Pancreas (tissue), 10 donors: ENCODE data around the gene LSMEM2. TPM values are rescaled to one million over a fixed set of nuclear protein-coding genes. Genes with fewer than 3 reads are reported as not detected.

ENCODE experiments used
- ATAC-seq, 4 donors: fragments of 200-7000 bp; cut with Tn5 transposase; one replicate each; pipeline versions ENCODE4 v1.8.0 to v1.9.1; 2020; ENCODE audit warnings: mild to moderate bottlenecking in 4 of 4, moderate library complexity in 4 of 4
- DNase-seq, 6 donors: peaks; one replicate each; pipeline ENCODE4 v3.0.0-alpha.2; 2020
- FAIRE-seq: peaks from 2 replicates; lab custom pipeline; 2012; peaks lifted over from hg19 to GRCh38; lab: Jason Lieb, UNC
- H3K27ac ChIP-seq, 4 donors: fragments of 200-600 bp; sonication (generic); 1 replicate in 3 of 4; 2 replicates in 1 of 4; pipeline versions ENCODE4 v1.5.0 to v1.8.0; 2020
- H3K27me3 ChIP-seq, 4 donors: fragments of 200-600 bp; one replicate each; pipeline ENCODE4 v1.8.0; 2021
- H3K36me3 ChIP-seq, 3 donors: fragments of 200-600 bp; sonication (generic) in 1 of 3; one replicate each; pipeline versions ENCODE4 v1.5.0 to v1.8.0; 2020 to 2021
- H3K4me1 ChIP-seq, 3 donors: fragments of 200-600 bp; one replicate each; pipeline ENCODE4 v1.8.0; 2021
- H3K4me3 ChIP-seq, 4 donors: fragments of 200-600 bp; sonication (generic) in 2 of 4; one replicate each; pipeline versions ENCODE4 v1.5.0 to v1.8.0; 2020 to 2021
- H3K9me3 ChIP-seq, 4 donors: fragments of 200-600 bp; one replicate each; pipeline ENCODE4 v1.8.0; 2021
- CTCF ChIP-seq, 4 donors: fragments of 200-600 bp; sonication (generic) in 3 of 4; IDR thresholded peaks; one replicate each; pipeline versions ENCODE4 v1.5.0 to v1.8.0; 2021; ENCODE audit warnings: antibody characterized with exemption in 4 of 4
- WGBS, 2 donors: extraction: QIAGEN DNeasy Blood & Tissue Kit; methylation state at CpG; one replicate each; pipeline ENCODE4 v1.1.7; 2013; 5-methylcytosine and 5-hydroxymethylcytosine counted together
- intact Hi-C, 3 donors: fragments of 100-400 bp; cut with DNase I; formaldehyde crosslinking; loops; one replicate each; pipeline versions ENCODE4 v1.11.1 to v1.14.2; 2022
- polyA plus RNA-seq, 2 donors: library from polyadenylated mRNA; stranded (reverse); fragments of 200-250 nt; gene quantifications; one replicate each; pipeline ENCODE4 v1.2.3, GENCODE V29; 2013
- total RNA-seq, 6 donors: library from RNA; stranded (reverse); fragmentation: NEBNext Ultra II Directional in 4 of 6; extraction: Animal tissue kit (Norgen Biotek cat#: 25700) in 4 of 6; gene quantifications; one replicate each; pipeline versions ENCODE4 v1.2.1 to v1.2.4, GENCODE V29; 2021 to 2023
- donor health status: healthy with polysubstance abuse.
- donor health status: DM: no; HTN: no; CAD: no; lungs with moderate emphysema.
- donor health status: DM: no; HTN: no; CAD: no.
- donor health status: control.
- donor health status: control.
- donor health status: Bipolar disorder and iron deficiency.
- donor health status: DM: yes; HTN: yes; CAD: no.
- donor health status: DM: no; HTN: no; CAD: no.
- donor health status: DM: no; HTN: no; CAD: no.
- donor health status: DM: yes; HTN: yes; CAD: no.

LSMEM2 gene
- total and polyA plus RNA-seq, 8 donors, result 0.12 to 2.1 (median 0.15) TPM; not detected in 5

- peak in 4 of 6 donors; percentile 71 to 85 (median 79) for DNase-seq
- Histone ChIP-seq H3K9me3 (no peaks in the 10 kb centered on the region), H3K27me3 (no peaks in the 10 kb centered on the region), H3K36me3 (peaks cover 0 to 8% (median 3%) of the 10 kb centered on the region in 3 donors), H3K4me1 (peaks cover 13 to 30% (median 27%) of the 10 kb centered on the region in 3 donors), H3K4me3 (no peak overlapping the region), H3K27ac (peak overlapping the region; percentile 5 to 31 (median 13))
- intact Hi-C loops, result loop anchor here in 1 of 3 donors (10.0 kb wide), 1 partner anchor 70 kb away; no protein-coding TSS in a partner anchor
- 40 to 46% methylated on average over 4 of the region's 4 CpGs for WGBS, 2 donors
- FAIRE-seq, result no peak
- peak; percentile 51 to 73 (median 66) for TF ChIP-seq CTCF (IDR thresholded peaks at IDR 0.05)
- ATAC-seq, result no peak
These were observed 45.6 kb downstream of the LSMEM2 start for GRCh38 chr3:50324351-50325112.

GRCh38 chr3:50325113-50325480 lies 46.2 kb downstream of the LSMEM2 start:
- Histone ChIP-seq H3K27me3 (no peaks in the 10 kb centered on the region), H3K9me3 (no peaks in the 10 kb centered on the region), H3K4me3 (no peak overlapping the region), H3K4me1 (peaks cover 12 to 28% (median 21%) of the 10 kb centered on the region in 3 donors), H3K27ac (no peak overlapping the region), H3K36me3 (peaks cover 0 to 11% (median 9%) of the 10 kb centered on the region in 3 donors)
- TF ChIP-seq CTCF (IDR thresholded peaks at IDR 0.05), result no peak
- FAIRE-seq, result no peak
- no peak for DNase-seq
- intact Hi-C loops, result loop anchor here in 1 of 3 donors (10.0 kb wide), 1 partner anchor 70 kb away; no protein-coding TSS in a partner anchor
- no peak for ATAC-seq
- WGBS, 2 donors, result 80 to 82% methylated on average over 2 of the region's 2 CpGs

GRCh38 chr3:50325497-50326181 lies 46.8 kb downstream of the LSMEM2 start:
- FAIRE-seq (no peak), ATAC-seq (no peak), DNase-seq (peak in 1 of 6 donors; percentile 33)
- WGBS, 2 donors, result 77 to 80% methylated on average over 11 of the region's 11 CpGs
- H3K27me3 ChIP-seq, result no peaks in the 10 kb centered on the region
- TF ChIP-seq CTCF (IDR thresholded peaks at IDR 0.05), result no peak
- H3K36me3 ChIP-seq, result peaks cover 4 to 16% (median 13%) of the 10 kb centered on the region in 3 donors
- no peaks in the 10 kb centered on the region for H3K9me3 ChIP-seq
- peaks cover 8 to 24% (median 16%) of the 10 kb centered on the region in 3 donors for H3K4me1 ChIP-seq
- no peak overlapping the region for H3K4me3 ChIP-seq
- intact Hi-C loops, result loop anchor here in 1 of 3 donors (10.0 kb wide), 1 partner anchor 71 kb away; no protein-coding TSS in a partner anchor
- H3K27ac ChIP-seq, result no peak overlapping the region

GRCh38 chr3:50326182-50326541 lies 47.3 kb downstream of the LSMEM2 start:
- no peak overlapping the region for H3K27ac ChIP-seq
- H3K4me1 ChIP-seq, result peaks cover 8 to 24% (median 16%) of the 10 kb centered on the region in 3 donors
- H3K4me3 ChIP-seq, result no peak overlapping the region
- peaks cover 8 to 22% (median 17%) of the 10 kb centered on the region in 3 donors for H3K36me3 ChIP-seq
- TF ChIP-seq CTCF (IDR thresholded peaks at IDR 0.05), result no peak
- H3K27me3 ChIP-seq, result no peaks in the 10 kb centered on the region
- DNase-seq (peak in 1 of 6 donors; percentile 55), FAIRE-seq (no peak), ATAC-seq (no peak)
- intact Hi-C loops, result loop anchor here in 1 of 3 donors (10.0 kb wide), 1 partner anchor 71 kb away; no protein-coding TSS in a partner anchor
- no peaks in the 10 kb centered on the region for H3K9me3 ChIP-seq
- whole genome bisulfite sequencing, 2 donors, result 83 to 84% methylated on average over 8 of the region's 8 CpGs
